Large intestine (tissue), 3 donors: Measurements from ENCODE around the gene DIDO1. TPM values are rescaled to one million over a fixed set of nuclear protein-coding genes. Genes with fewer than 3 reads are reported as not detected.

Experiments used
- DNase-seq, 2 donors: peaks; one replicate each; pipeline versions ENCODE4 v3.0.0 to v3.0.0-alpha.2; 2013
- H3K27ac ChIP-seq: one replicate; pipeline ENCODE4 v1.5.1; 2013; ENCODE audit warnings: low read length
- H3K27me3 ChIP-seq: 2 replicates; pipeline ENCODE4 v1.6.1; 2013; ENCODE audit warnings: low read length; ENCODE audit not compliant: control insufficient read depth, insufficient read depth
- H3K36me3 ChIP-seq: 2 replicates; pipeline ENCODE4 v1.6.1; 2013; ENCODE audit warnings: low read length; ENCODE audit not compliant: control insufficient read depth, insufficient read depth
- H3K4me1 ChIP-seq: one replicate; pipeline ENCODE4 v1.6.1; 2013; ENCODE audit warnings: low read length; ENCODE audit not compliant: control insufficient read depth, insufficient read depth
- H3K4me3 ChIP-seq: one replicate; pipeline ENCODE4 v1.5.1; 2013; ENCODE audit warnings: low read length
- H3K9me3 ChIP-seq: one replicate; pipeline ENCODE4 v1.6.1; 2013; ENCODE audit warnings: mild to moderate bottlenecking, low read depth, low read length, moderate library complexity; ENCODE audit not compliant: control insufficient read depth
- WGBS: methylation state at CpG from one replicate; pipeline ENCODE4 v1.1.5; 2013; ENCODE audit warnings: low lambda C conversion rate; ENCODE audit not compliant: insufficient coverage; 5-methylcytosine and 5-hydroxymethylcytosine counted together
- polyA plus RNA-seq: library from polyadenylated mRNA; unstranded; fragments of 120-200 nt; gene quantifications from one replicate; pipeline ENCODE4 v1.2.1, GENCODE V29; 2013

The DIDO1 gene
- polyA plus RNA-seq, 1 donor = 51.6 TPM

GRCh38 chr20:62969179-62969760 lies 43.0 kb upstream of the DIDO1 start:
- Histone ChIP-seq H3K36me3 (peaks cover 2% of the 10 kb centered on the region), H3K27me3 (peaks cover 36% of the 10 kb centered on the region), H3K4me1 (no peaks in the 10 kb centered on the region), H3K4me3 (no peak overlapping the region), H3K27ac (no peak overlapping the region), H3K9me3 (peaks cover 10% of the 10 kb centered on the region)
- DNase-seq = no peak
- 63% methylated on average over 2 of the region's 16 CpGs for whole genome bisulfite sequencing

- Histone ChIP-seq H3K27me3 (peaks cover 29% of the 10 kb centered on the region), H3K9me3 (peaks cover 10% of the 10 kb centered on the region), H3K4me3 (no peak overlapping the region), H3K4me1 (no peaks in the 10 kb centered on the region), H3K27ac (no peak overlapping the region), H3K36me3 (peaks cover 2% of the 10 kb centered on the region)
- WGBS = 70% methylated on average over 2 of the region's 21 CpGs
- no peak for DNase-seq
Measured at GRCh38 chr20:62968378-62969178, 42.3 kb upstream of the DIDO1 start.

GRCh38 chr20:62967628-62968351 lies 41.5 kb upstream of the DIDO1 start:
- Histone ChIP-seq H3K36me3 (peaks cover 2% of the 10 kb centered on the region), H3K4me1 (no peaks in the 10 kb centered on the region), H3K27me3 (peaks cover 21% of the 10 kb centered on the region), H3K4me3 (no peak overlapping the region), H3K27ac (no peak overlapping the region), H3K9me3 (peaks cover 3% of the 10 kb centered on the region)
- WGBS = no CpG with 5 or more reads among the region's 27 CpGs
- DNase-seq = no peak

DNA sequence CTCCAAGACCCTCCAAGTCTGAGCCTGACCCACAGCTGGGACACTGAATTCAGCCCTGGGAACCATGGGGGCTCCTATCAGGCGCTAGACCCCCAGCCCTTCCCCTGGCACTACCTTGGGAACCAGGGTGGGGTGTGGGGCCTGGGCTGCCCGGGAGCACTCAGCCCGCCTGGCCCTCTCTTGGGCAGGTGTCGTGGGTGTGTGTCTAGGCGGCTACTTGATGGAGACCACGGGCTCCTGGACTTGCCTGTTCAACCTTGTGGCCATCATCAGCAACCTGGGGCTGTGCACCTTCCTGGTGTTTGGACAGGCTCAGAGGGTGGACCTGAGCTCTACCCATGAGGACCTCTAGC lies 40.8 kb upstream of the DIDO1 start:
- no peak for DNase-seq
- Histone ChIP-seq H3K27ac (no peak overlapping the region), H3K27me3 (peaks cover 15% of the 10 kb centered on the region), H3K4me3 (no peak overlapping the region), H3K36me3 (peaks cover 2% of the 10 kb centered on the region), H3K4me1 (no peaks in the 10 kb centered on the region), H3K9me3 (no peaks in the 10 kb centered on the region)
- WGBS = no CpG with 5 or more reads among the region's 6 CpGs

DNA sequence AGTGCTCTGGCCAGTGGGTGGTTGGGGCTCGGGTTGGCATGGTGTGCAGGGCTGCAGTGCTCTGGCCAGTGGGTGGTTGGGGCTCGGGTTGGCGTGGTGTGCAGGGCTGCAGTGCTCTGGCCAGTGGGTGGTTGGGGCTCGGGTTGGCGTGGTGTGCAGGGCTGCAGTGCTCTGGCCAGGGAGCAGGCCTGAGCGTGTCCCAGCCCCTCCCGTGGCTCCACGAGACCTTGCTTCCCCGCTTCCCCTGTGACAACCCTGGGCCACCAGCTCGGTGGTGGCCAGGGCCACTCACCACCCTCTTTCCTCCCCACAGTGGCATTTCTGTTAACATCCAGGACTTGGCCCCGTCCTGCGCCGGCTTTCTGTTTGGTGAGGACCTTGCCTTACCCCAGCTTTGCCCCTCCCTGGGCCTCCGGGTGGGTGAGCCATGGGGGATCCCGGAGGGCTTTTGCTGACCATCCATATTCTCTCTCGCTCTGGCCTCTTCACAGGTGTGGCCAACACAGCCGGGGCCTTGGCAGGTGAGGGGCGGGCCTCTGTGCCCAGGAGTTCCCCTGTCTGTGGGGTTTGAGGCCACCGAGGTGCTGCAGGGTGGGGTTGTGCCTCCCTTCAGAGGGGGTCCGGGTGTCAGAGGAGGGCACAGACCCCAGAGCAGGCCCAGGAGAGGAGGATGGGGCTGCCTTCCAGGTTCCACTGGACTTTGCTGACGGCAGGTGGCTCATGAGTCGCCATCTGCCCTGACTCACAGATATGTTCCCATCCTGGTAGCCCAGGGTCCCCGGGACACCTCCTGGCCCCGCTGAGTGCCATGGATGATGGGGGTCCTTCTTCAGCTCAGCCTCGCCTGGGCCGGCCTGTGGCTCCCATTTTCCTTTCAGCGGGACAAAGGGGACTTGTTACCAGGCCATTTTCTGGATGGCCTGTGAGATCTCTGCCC lies 40.2 kb upstream of the DIDO1 start:
- H3K27me3 ChIP-seq = peaks cover 14% of the 10 kb centered on the region
- no peaks in the 10 kb centered on the region for H3K4me1 ChIP-seq
- WGBS = no CpG with 5 or more reads among the region's 27 CpGs
- no peak overlapping the region for H3K27ac ChIP-seq
- no peaks in the 10 kb centered on the region for H3K9me3 ChIP-seq
- no peak overlapping the region for H3K4me3 ChIP-seq
- DNase-seq = no peak
- peaks cover 2% of the 10 kb centered on the region for H3K36me3 ChIP-seq

GRCh38 chr20:62965363-62965771 lies 39.1 kb upstream of the DIDO1 start:
- Histone ChIP-seq H3K9me3 (no peaks in the 10 kb centered on the region), H3K27ac (no peak overlapping the region), H3K4me1 (no peaks in the 10 kb centered on the region), H3K36me3 (peaks cover 2% of the 10 kb centered on the region), H3K27me3 (peaks cover 5% of the 10 kb centered on the region), H3K4me3 (no peak overlapping the region)
- WGBS = no CpG with 5 or more reads among the region's 19 CpGs
- DNase-seq = no peak

DNA sequence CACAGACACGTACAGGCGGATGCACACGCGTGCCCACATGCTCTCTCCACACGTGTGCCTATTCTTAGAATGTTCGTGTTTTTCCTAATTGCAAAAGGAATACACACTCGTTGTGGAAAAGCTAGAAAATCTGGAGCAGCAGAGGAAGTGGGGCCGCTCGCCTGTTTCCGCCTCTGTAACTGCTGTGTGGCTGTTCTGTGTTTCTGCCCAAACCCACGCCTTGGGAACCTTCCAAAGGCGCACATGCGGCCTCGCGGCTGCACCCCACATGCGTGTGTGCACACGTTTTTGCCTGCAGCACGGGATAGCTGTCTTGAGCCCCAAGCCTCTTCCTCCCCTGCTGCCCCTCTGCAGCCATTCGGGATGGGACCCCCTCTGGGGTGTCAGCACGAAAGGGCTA lies 38.4 kb upstream of the DIDO1 start:
- Histone ChIP-seq H3K9me3 (no peaks in the 10 kb centered on the region), H3K27me3 (no peaks in the 10 kb centered on the region), H3K4me1 (no peaks in the 10 kb centered on the region), H3K27ac (no peak overlapping the region), H3K4me3 (no peak overlapping the region), H3K36me3 (peaks cover 2% of the 10 kb centered on the region)
- no peak for DNase-seq
- no CpG with 5 or more reads among the region's 20 CpGs for WGBS

DNA sequence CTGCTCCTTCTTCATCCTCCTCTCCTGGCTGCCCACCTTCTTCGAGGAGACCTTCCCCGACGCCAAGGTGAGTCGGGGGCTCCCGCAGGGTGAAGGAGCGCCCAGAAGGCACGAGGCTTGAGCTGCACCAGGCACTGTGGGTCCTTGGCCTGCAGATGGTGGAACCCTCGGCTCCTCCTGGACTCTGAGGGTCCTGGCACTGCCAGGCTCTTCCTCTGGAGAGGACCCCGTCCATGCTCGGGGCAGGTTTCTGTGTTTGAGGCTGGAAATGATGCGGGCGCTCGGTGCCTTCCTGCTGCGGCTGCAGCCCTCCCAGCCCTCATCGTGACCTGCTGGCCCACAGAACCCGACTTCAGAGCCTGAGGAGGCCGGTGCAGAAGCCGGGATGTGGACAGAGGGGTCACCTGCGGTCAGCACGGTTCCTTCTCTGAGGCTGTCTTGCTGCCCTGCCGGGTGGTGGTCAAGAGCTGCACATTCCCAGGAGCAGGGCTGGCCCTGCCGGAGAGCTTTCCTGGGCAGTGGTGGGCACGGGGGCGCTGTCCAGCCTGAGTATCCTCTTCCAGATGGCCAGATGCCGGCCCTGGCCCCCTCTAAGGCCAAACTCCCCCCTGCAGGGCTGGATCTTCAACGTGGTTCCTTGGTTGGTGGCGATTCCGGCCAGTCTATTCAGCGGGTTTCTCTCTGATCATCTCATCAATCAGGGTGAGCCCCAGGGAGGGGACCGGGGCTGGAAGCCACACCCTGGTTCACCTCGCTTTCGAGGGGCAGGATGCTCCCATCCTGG lies 37.5 kb upstream of the DIDO1 start:
- Histone ChIP-seq H3K9me3 (no peaks in the 10 kb centered on the region), H3K27ac (no peak overlapping the region), H3K27me3 (no peaks in the 10 kb centered on the region), H3K36me3 (peaks cover 2% of the 10 kb centered on the region), H3K4me1 (no peaks in the 10 kb centered on the region), H3K4me3 (no peak overlapping the region)
- DNase-seq = no peak
- no CpG with 5 or more reads among the region's 32 CpGs for WGBS

DNA sequence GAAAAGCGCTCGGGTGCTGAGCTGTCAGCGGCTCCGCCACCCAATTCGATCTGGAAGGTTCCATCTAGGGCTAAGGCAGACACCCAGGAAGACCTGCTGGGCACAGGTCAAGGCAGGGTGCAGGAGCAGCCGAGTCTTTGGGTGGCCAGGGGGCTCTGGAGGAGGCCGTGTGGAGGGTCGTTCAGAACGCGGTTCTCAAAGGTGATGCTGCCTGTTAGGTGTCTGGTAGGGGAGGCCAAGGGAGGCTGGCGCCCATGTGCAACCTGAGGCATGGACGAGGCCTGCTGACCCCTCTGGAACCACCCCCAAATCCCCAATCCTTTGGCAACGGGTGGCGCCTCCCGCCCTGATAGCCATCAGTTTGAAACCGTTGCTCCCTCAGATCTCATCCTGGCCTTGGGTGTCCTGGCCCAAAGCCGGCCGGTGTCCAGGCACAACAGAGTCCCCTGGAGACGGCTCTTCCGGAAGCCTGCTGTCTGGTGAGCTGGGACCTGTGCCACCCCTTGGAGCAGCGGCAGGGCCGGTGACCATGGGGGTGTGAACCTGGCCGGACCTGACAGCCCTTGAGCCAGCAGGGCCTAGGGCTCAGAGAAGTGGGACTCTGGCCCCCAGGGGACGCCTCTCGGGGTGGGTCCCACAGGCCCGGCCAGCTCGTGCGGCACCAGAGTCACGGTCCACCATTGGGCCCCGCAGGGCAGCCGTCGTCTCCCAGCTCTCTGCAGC lies 36.7 kb upstream of the DIDO1 start:
- H3K4me1 ChIP-seq = no peaks in the 10 kb centered on the region
- no peak overlapping the region for H3K4me3 ChIP-seq
- H3K36me3 ChIP-seq = peaks cover 2% of the 10 kb centered on the region
- DNase-seq = no peak
- WGBS = no CpG with 5 or more reads among the region's 32 CpGs
- no peaks in the 10 kb centered on the region for H3K27me3 ChIP-seq
- no peak overlapping the region for H3K27ac ChIP-seq
- H3K9me3 ChIP-seq = no peaks in the 10 kb centered on the region
